GM10266 (cell line): Measurements from ENCODE around the gene MSANTD7.

Source experiments
- DNase-seq: peaks from one replicate; pipeline ENCODE4 v3.0.0; 2012; ENCODE audit errors: extremely low spot score
- TF ChIP-seq, protein P1 (sequence below): IDR thresholded peaks from 2 replicates; pipeline ENCODE4 v1.5.1; 2012; ENCODE audit warnings: mild to moderate bottlenecking, low read depth; ENCODE audit not compliant: control insufficient read depth, insufficient read depth; ENCODE audit errors: missing control alignments

Gene MSANTD7

DNA sequence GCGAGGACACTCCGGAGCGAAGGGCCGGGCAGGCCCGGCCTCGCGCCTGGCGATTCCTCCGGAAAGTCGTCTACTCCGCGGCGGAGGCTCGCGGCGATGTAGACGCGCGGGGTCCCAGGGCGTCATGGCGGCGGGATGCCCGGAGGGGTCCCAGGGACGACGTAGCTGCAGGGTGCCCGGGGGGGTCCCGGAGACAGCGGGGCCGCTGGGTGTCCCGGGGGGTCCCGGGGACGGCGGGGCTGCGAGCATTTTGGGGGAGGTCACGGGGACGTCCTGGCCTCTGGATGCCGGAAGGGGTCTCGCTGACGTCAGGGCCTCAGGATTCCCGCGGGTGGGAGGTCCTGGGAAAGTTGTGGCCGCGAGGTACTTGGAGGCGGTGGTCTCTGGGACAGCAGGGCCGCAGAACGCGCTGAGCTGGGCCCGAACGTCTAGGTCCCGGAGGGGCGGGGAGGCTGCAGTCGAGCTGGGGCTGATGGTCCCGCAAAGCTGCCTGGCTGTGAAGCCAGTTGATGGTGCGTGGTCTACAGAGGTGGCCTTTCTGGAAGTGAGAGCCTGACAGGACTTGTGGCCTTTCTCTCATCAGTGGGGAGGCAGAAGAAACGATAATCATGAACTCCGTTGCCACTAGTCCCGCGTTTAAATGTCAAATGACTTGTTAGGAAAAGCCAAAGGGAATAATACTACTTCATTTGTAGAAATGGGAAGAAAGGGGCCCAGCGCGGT lies 637 bp downstream of the MSANTD7 start:
- DNase-seq = peak; percentile 42
- TF ChIP-seq, protein P1, sequence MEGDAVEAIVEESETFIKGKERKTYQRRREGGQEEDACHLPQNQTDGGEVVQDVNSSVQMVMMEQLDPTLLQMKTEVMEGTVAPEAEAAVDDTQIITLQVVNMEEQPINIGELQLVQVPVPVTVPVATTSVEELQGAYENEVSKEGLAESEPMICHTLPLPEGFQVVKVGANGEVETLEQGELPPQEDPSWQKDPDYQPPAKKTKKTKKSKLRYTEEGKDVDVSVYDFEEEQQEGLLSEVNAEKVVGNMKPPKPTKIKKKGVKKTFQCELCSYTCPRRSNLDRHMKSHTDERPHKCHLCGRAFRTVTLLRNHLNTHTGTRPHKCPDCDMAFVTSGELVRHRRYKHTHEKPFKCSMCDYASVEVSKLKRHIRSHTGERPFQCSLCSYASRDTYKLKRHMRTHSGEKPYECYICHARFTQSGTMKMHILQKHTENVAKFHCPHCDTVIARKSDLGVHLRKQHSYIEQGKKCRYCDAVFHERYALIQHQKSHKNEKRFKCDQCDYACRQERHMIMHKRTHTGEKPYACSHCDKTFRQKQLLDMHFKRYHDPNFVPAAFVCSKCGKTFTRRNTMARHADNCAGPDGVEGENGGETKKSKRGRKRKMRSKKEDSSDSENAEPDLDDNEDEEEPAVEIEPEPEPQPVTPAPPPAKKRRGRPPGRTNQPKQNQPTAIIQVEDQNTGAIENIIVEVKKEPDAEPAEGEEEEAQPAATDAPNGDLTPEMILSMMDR = no peak

DNA sequence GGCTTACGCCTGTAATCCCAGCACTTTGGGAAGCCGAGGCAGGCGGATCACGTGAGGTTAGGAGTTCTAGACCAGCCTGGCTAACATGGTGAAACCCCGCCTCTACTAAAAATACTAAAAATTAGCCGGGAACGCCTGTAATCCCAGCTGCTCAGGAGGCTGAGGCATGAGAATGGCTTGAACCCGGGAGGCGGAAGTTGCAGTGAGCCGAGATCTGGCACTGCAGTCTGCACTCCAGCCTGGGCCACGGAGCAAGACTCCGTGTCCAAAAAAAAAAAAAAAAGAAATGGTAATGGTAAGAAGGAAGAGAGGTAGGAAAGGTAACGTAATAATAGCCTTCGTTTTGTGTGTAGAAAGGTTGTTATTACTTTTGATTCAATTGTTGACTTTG lies 1.2 kb downstream of the MSANTD7 start:
- no peak for DNase-seq
- TF ChIP-seq, protein P1 = no peak

DNA sequence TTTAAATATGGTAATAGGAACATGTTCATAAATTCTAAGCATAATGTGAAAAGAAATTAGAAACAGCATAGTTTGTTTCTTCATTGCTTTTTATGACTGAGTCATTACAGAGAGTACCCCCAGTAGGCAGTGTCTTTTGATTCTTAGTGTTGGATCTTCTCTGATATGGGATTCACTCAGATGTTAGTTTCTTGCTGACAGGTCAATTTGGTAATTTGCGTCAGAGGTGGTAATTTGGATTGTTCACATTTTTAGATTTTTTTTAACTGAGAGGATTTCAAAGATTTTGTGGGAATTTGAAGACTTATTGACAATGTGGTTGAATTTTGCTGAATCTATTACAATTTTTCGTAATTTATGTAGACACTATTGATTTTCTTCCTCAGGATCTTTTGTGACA lies 2.1 kb downstream of the MSANTD7 start:
- TF ChIP-seq, protein P1 = no peak
- DNase-seq = no peak

DNA sequence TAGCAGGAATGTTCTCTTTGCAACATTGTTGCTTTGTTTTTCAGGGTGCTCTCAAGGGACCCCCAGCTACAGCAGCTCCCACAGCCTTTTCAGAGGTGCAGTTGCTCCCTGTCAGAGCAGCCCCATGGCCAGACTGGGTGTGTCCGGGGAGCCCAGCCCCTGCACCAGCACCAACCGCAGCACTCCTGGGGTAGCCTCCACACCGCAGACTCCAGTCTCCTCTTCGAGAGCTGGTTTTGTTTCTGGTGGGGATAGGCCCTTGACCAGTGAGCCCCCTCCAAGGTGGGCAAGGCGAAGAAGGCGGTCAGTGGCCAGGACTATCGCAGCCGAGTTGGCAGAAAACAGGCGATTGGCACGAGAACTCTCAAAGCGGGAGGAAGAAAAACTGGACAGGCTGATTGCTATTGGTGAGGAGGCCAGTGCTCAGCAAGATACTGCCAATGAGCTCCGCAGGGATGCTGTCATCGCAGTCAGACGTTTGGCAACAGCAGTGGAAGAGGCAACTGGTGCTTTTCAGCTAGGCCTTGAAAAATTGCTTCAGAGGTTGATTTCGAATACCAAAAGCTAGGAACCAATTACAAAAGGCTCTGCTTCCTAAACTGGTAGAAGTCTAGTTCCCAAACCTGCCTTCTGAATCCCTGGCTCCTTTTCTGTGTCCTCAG lies 5.4 kb downstream of the MSANTD7 start:
- no peak for DNase-seq
- TF ChIP-seq, protein P1 = no peak

DNA sequence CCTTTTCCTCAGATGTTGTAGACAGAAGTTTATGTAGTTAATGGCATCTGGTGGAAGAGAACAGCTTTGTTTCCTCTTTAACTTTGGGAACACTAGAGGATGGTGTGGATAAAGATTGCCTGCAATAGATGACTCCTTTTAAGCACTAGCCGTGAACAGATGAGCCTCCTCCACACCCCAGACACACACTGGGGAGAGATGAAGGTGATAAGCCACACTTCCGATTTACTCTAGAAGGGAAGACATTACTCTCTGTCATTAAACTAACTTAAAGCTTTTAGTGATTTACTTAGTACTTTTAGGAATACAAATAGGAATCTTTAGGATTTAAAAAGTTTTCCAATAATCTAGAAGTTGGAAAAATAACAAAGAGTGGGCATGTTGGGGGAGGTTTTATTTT lies 6.8 kb downstream of the MSANTD7 start:
- no peak for DNase-seq

DNA sequence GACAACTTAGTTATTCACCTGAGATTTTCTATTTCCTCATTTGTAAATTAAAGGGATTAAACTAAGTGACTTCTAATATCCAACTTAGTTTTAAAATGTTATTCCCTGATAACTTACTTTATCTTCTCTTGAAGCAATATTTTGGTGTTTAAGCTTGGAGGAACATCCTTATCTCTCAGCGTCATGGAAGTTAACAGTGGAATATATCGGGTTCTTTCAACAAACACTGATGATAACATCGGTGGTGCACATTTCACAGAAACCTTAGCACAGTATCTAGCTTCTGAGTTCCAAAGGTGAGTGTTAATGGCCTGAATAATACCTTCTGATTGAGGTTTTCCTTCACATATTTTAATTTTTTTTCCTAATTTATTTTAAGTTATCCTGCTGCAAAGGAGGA lies 14.1 kb downstream of the MSANTD7 start:
- TF ChIP-seq, protein P1 = no peak
- DNase-seq = no peak

More for the DNA sequence above, 6.8 kb downstream of the MSANTD7 start:
- TF ChIP-seq, protein P1 = no peak

DNA sequence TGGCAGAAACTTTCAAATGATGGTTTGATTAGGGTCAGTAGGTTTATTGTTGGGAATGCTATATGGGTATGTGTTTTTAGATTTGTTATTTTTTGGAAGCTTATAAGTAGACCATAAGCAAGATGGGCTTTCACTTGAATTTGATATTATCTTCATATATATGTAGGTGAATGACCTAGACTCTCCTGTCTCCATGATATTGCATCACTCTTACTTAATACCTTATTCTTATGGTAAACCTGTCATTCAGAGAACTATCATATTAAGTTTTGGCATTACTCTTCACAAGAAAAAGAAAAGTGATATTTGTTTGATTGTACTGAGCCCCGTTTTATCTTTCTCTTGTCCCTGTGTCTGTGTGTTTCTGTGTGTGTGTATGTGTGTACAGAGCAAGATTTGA lies 17.3 kb downstream of the MSANTD7 start:
- TF ChIP-seq, protein P1 = no peak

More for the DNA sequence above, 17.3 kb downstream of the MSANTD7 start:
- no peak for DNase-seq
